ENCODE data around the gene MAGI2.
"Not testable (repeated sequence)": the region's sequence is repeated elsewhere in the genome, so short reads cannot be mapped to it uniquely, and the experiment has no call there.

The MAGI2 gene

GRCh38 chr7:78345293-78345911 lies 1108.1 kb downstream of the MAGI2 start:
- DNase-seq (ENCODE audit: low read depth), result no peak
- Histone ChIP-seq H3K9ac (ENCODE audit: low read length) (no peak overlapping the region), H3K4me3 (ENCODE audit: low read length) (no peak overlapping the region), H3K36me3 (ENCODE audit: control insufficient read depth, insufficient read depth, low read length, severe bottlenecking) (no peaks in the 10 kb centered on the region), H3K4me1 (ENCODE audit: control insufficient read depth, insufficient read depth, low read length) (no peaks in the 10 kb centered on the region), H3K9me3 (ENCODE audit: control insufficient read depth, low read length) (no peaks in the 10 kb centered on the region), H3K27me3 (replicated peaks; ENCODE audit: control insufficient read depth, insufficient read depth, low read length) (no peaks in the 10 kb centered on the region)

- Histone ChIP-seq H3K4me1 (ENCODE audit: control insufficient read depth, insufficient read depth, low read length) (no peaks in the 10 kb centered on the region), H3K9me3 (ENCODE audit: control insufficient read depth, low read length) (no peaks in the 10 kb centered on the region), H3K4me3 (ENCODE audit: low read length) (no peak overlapping the region), H3K27me3 (replicated peaks; ENCODE audit: control insufficient read depth, insufficient read depth, low read length) (no peaks in the 10 kb centered on the region), H3K9ac (ENCODE audit: low read length) (no peak overlapping the region), H3K36me3 (ENCODE audit: control insufficient read depth, insufficient read depth, low read length, severe bottlenecking) (no peaks in the 10 kb centered on the region)
- DNase-seq (ENCODE audit: low read depth), result no peak
Measured at GRCh38 chr7:78334426-78334825, 1119.0 kb downstream of the MAGI2 start.

DNA sequence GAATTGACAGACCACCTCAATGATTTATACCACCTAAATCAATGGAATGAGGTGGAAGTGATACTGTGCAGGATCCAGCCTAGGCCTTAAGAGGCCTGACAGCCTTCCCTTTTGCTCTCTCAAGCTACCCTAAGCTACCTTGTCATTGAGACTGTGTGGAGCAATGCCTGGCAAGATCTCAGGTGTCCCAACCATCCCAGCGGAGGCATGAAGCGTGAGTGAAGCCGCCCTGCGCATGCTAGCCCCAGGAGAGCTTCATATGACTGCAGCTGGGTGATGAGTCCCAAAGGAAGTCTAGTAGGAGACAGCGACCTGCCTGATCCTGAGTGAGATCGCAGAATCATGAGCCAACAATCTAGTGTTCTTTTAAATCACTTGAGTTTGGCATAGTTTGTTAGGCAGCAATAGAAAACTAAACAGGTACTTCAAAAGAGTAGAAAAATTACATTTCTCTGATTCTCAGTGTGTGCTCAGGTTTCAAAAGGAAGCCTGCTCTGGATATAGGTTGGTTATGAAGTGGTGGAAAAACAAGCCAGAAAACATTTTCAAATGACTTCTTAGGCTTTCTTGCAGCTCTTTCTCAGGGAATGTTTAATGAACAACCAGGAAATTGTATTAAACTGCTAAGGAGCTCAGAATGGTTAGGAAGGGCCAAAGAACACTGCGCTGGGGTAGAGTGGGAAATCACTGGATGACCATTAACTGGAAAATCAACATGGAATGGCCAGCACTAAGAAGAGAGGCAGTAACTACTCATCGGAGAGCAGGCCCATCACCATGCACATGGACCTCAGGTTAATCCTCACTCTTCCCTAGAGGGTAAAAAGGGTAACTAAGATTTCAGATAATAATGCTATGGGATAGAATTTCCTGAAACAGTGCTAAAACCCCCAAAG lies 1119.7 kb downstream of the MAGI2 start:
- Histone ChIP-seq H3K9ac (ENCODE audit: low read length) (no peak overlapping the region), H3K36me3 (ENCODE audit: control insufficient read depth, insufficient read depth, low read length, severe bottlenecking) (no peaks in the 10 kb centered on the region), H3K9me3 (ENCODE audit: control insufficient read depth, low read length) (no peaks in the 10 kb centered on the region), H3K4me1 (ENCODE audit: control insufficient read depth, insufficient read depth, low read length) (no peaks in the 10 kb centered on the region), H3K27me3 (replicated peaks; ENCODE audit: control insufficient read depth, insufficient read depth, low read length) (no peaks in the 10 kb centered on the region), H3K4me3 (ENCODE audit: low read length) (no peak overlapping the region)
- no peak for DNase-seq (ENCODE audit: low read depth)

GRCh38 chr7:78329001-78329655 lies 1124.3 kb downstream of the MAGI2 start:
- Histone ChIP-seq H3K9me3 (ENCODE audit: control insufficient read depth, low read length) (no peaks in the 10 kb centered on the region), H3K4me1 (ENCODE audit: control insufficient read depth, insufficient read depth, low read length) (peaks cover 16% of the 10 kb centered on the region), H3K36me3 (ENCODE audit: control insufficient read depth, insufficient read depth, low read length, severe bottlenecking) (no peaks in the 10 kb centered on the region), H3K27me3 (replicated peaks; ENCODE audit: control insufficient read depth, insufficient read depth, low read length) (no peaks in the 10 kb centered on the region), H3K9ac (ENCODE audit: low read length) (no peak overlapping the region), H3K4me3 (ENCODE audit: low read length) (no peak overlapping the region)
- DNase-seq (ENCODE audit: low read depth), result no peak

DNA sequence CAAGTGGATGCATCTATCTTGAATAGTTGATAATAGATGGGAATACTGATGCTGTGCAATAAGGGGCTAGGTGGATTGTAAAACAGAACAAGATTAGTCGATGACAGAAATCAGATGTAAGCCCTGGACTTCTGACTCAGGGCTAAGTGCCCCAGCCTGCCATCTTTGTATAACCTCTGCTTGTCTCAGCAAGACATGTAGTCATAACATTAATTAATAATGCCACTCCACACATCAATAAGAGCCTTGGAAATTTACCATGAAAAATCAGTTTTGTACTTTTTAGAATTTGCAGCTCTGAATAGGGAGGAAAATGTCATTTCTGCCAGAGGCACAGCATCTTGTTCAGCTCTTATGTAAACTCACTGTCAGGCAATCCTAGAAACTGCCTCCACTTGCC lies 1125.7 kb downstream of the MAGI2 start:
- H3K9ac ChIP-seq (ENCODE audit: low read length), result no peak overlapping the region
- no peak for DNase-seq (ENCODE audit: low read depth)
- H3K27me3 ChIP-seq (replicated peaks; ENCODE audit: control insufficient read depth, insufficient read depth, low read length), result no peaks in the 10 kb centered on the region
- H3K4me1 ChIP-seq (ENCODE audit: control insufficient read depth, insufficient read depth, low read length), result peaks cover 20% of the 10 kb centered on the region
- no peak overlapping the region for H3K4me3 ChIP-seq (ENCODE audit: low read length)
- no peaks in the 10 kb centered on the region for H3K9me3 ChIP-seq (ENCODE audit: control insufficient read depth, low read length)
- no peaks in the 10 kb centered on the region for H3K36me3 ChIP-seq (ENCODE audit: control insufficient read depth, insufficient read depth, low read length, severe bottlenecking)

- H3K4me3 ChIP-seq (ENCODE audit: low read length), result no peak overlapping the region
- no peaks in the 10 kb centered on the region for H3K36me3 ChIP-seq (ENCODE audit: control insufficient read depth, insufficient read depth, low read length, severe bottlenecking)
- H3K4me1 ChIP-seq (ENCODE audit: control insufficient read depth, insufficient read depth, low read length), result peaks cover 20% of the 10 kb centered on the region
- H3K27me3 ChIP-seq (replicated peaks; ENCODE audit: control insufficient read depth, insufficient read depth, low read length), result no peaks in the 10 kb centered on the region
- H3K9me3 ChIP-seq (ENCODE audit: control insufficient read depth, low read length), result no peaks in the 10 kb centered on the region
- no peak overlapping the region for H3K9ac ChIP-seq (ENCODE audit: low read length)
- peak; percentile 27 for DNase-seq (ENCODE audit: low read depth)
Measured at GRCh38 chr7:78326876-78327275, 1126.6 kb downstream of the MAGI2 start.

DNA sequence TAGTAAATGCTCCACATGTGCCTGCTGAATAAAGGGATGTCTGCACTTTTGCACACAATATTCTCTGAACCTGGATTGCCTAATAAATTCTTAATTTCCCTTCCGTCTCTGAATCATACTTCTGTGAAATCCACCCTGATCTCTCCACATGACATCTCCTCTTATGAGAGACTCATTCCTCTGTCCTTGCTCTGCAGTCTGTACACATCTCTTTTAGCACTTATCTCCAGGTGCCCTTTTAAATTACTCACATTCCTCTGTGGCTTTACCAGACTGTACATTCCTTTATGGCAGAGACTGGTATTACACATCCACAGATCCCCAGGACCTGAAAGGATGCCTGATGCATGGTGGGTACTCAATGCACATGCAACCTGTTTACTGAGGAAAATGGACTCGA lies 1127.3 kb downstream of the MAGI2 start:
- Histone ChIP-seq H3K9me3 (ENCODE audit: control insufficient read depth, low read length) (no peaks in the 10 kb centered on the region), H3K4me3 (ENCODE audit: low read length) (no peak overlapping the region), H3K4me1 (ENCODE audit: control insufficient read depth, insufficient read depth, low read length) (peaks cover 20% of the 10 kb centered on the region), H3K27me3 (replicated peaks; ENCODE audit: control insufficient read depth, insufficient read depth, low read length) (no peaks in the 10 kb centered on the region), H3K36me3 (ENCODE audit: control insufficient read depth, insufficient read depth, low read length, severe bottlenecking) (no peaks in the 10 kb centered on the region), H3K9ac (ENCODE audit: low read length) (no peak overlapping the region)
- DNase-seq (ENCODE audit: low read depth), result peak; percentile 46

- Histone ChIP-seq H3K9me3 (ENCODE audit: control insufficient read depth, low read length) (no peaks in the 10 kb centered on the region), H3K27me3 (replicated peaks; ENCODE audit: control insufficient read depth, insufficient read depth, low read length) (no peaks in the 10 kb centered on the region), H3K36me3 (ENCODE audit: control insufficient read depth, insufficient read depth, low read length, severe bottlenecking) (no peaks in the 10 kb centered on the region), H3K4me3 (ENCODE audit: low read length) (no peak overlapping the region), H3K9ac (ENCODE audit: low read length) (no peak overlapping the region), H3K4me1 (ENCODE audit: control insufficient read depth, insufficient read depth, low read length) (peaks cover 20% of the 10 kb centered on the region)
- DNase-seq (ENCODE audit: low read depth), result peak; percentile 27
Measured at GRCh38 chr7:78323118-78323517, 1130.3 kb downstream of the MAGI2 start.

DNA sequence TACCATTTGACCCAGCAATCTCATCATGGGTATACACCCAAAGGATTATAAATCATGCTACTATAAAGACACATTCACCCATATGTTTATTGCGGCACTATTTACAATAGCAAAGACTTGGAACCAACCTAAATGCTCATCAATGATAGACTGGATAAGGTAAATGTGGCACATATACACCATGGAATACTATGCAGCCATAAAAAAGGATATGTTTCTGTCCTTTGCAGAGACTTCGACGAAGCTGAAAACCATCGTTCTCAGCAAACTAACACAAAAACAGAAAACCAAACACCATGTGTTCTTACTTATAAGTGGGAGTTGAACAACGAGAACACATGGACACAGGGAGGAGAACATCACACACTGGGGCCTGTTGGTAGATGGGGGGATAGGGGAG lies 1131.2 kb downstream of the MAGI2 start:
- not testable (repeated sequence) for H3K36me3 ChIP-seq (ENCODE audit: control insufficient read depth, insufficient read depth, low read length, severe bottlenecking); H3K4me3 ChIP-seq (ENCODE audit: low read length); DNase-seq (ENCODE audit: low read depth); H3K9me3 ChIP-seq (ENCODE audit: control insufficient read depth, low read length); H3K9ac ChIP-seq (ENCODE audit: low read length); H3K27me3 ChIP-seq (replicated peaks; ENCODE audit: control insufficient read depth, insufficient read depth, low read length)
- peaks cover 20% of the 10 kb centered on the region for H3K4me1 ChIP-seq (ENCODE audit: control insufficient read depth, insufficient read depth, low read length)

- H3K9me3 ChIP-seq (ENCODE audit: control insufficient read depth, low read length), result no peaks in the 10 kb centered on the region
- DNase-seq (ENCODE audit: low read depth), result no peak
- no peak overlapping the region for H3K4me3 ChIP-seq (ENCODE audit: low read length)
- no peaks in the 10 kb centered on the region for H3K27me3 ChIP-seq (replicated peaks; ENCODE audit: control insufficient read depth, insufficient read depth, low read length)
- H3K9ac ChIP-seq (ENCODE audit: low read length), result no peak overlapping the region
- no peaks in the 10 kb centered on the region for H3K4me1 ChIP-seq (ENCODE audit: control insufficient read depth, insufficient read depth, low read length)
- H3K36me3 ChIP-seq (ENCODE audit: control insufficient read depth, insufficient read depth, low read length, severe bottlenecking), result no peaks in the 10 kb centered on the region
Measured at GRCh38 chr7:78317371-78317770, 1136.1 kb downstream of the MAGI2 start.

- Histone ChIP-seq H3K9me3 (ENCODE audit: control insufficient read depth, low read length) (no peaks in the 10 kb centered on the region), H3K4me1 (ENCODE audit: control insufficient read depth, insufficient read depth, low read length) (no peaks in the 10 kb centered on the region), H3K9ac (ENCODE audit: low read length) (no peak overlapping the region), H3K36me3 (ENCODE audit: control insufficient read depth, insufficient read depth, low read length, severe bottlenecking) (no peaks in the 10 kb centered on the region), H3K4me3 (ENCODE audit: low read length) (no peak overlapping the region), H3K27me3 (replicated peaks; ENCODE audit: control insufficient read depth, insufficient read depth, low read length) (no peaks in the 10 kb centered on the region)
- DNase-seq (ENCODE audit: low read depth), result no peak
Measured at GRCh38 chr7:78316110-78316509, 1137.4 kb downstream of the MAGI2 start.

Measured in adipocyte (in vitro differentiated cells).